HG02970 (cell line): ENCODE data around the gene SBF1.

Source experiments
- ATAC-seq: cut with Tn5 transposase; IDR thresholded peaks from one replicate; pipeline ENCODE4 v1.9.1; 2021; ENCODE audit warnings: mild to moderate bottlenecking, moderate library complexity, moderate number of reproducible peaks; ENCODE audit not compliant: unreplicated experiment, low FRiP score

The SBF1 gene

GRCh38 chr22:50469377-50470305 lies 5.2 kb downstream of the SBF1 start:
- ATAC-seq, result peak; percentile 56

- no peak for ATAC-seq
These were observed 6.2 kb downstream of the SBF1 start for GRCh38 chr22:50468626-50469025.

- ATAC-seq, result no peak
These were observed 6.9 kb downstream of the SBF1 start for GRCh38 chr22:50467773-50468440.

- no peak for ATAC-seq
These were observed 7.5 kb downstream of the SBF1 start for GRCh38 chr22:50467341-50467740.

GRCh38 chr22:50465066-50465930 lies 9.5 kb downstream of the SBF1 start:
- no peak for ATAC-seq

GRCh38 chr22:50464451-50464850 lies 10.4 kb downstream of the SBF1 start:
- ATAC-seq, result no peak

- no peak for ATAC-seq
These were observed 11.5 kb downstream of the SBF1 start for GRCh38 chr22:50463188-50463900.

- no peak for ATAC-seq
These were observed 12.8 kb downstream of the SBF1 start for GRCh38 chr22:50461979-50462540.

- no peak for ATAC-seq
These were observed 13.3 kb downstream of the SBF1 start for GRCh38 chr22:50461536-50461935.

GRCh38 chr22:50460938-50461337 lies 13.9 kb downstream of the SBF1 start:
- ATAC-seq, result no peak

- ATAC-seq, result no peak
These were observed 15.2 kb downstream of the SBF1 start for GRCh38 chr22:50459496-50460140.

- ATAC-seq, result no peak
These were observed 15.8 kb downstream of the SBF1 start for GRCh38 chr22:50459016-50459415.

- ATAC-seq, result no peak
These were observed 18.2 kb downstream of the SBF1 start for GRCh38 chr22:50456466-50457234.

GRCh38 chr22:50456026-50456425 lies 18.8 kb downstream of the SBF1 start:
- no peak for ATAC-seq

GRCh38 chr22:50455201-50455600 lies 19.6 kb downstream of the SBF1 start:
- no peak for ATAC-seq

GRCh38 chr22:50454556-50455075 lies 20.2 kb downstream of the SBF1 start:
- no peak for ATAC-seq

- ATAC-seq, result no peak
These were observed 22.2 kb downstream of the SBF1 start for GRCh38 chr22:50452649-50453048.
